Endothelial cell of umbilical vein (primary cell): ENCODE data around the gene ARID1B. TPM values are rescaled to one million over a fixed set of nuclear protein-coding genes. Genes with fewer than 3 reads are reported as not detected.

Experiments
- BruUV-seq: library from RNA; stranded (reverse); fragments of 400-500 nt; replicated peaks from 2 replicates; lab custom pipeline; 2021; lab: Mats Ljungman, UMichigan
- CTCF ChIA-PET: fragments of 300-600, 350-600 bp; sonication (Branson Sonifier 250); formaldehyde crosslinking; loops from one replicate; lab custom pipeline; 2021; ENCODE audit warnings: antibody characterized with exemption, inconsistent platforms; lab: Charles Lee
- POLR2A ChIA-PET: fragments of 300-600, 350-600 bp; sonication (Branson Sonifier 250); formaldehyde crosslinking; loops from one replicate; lab custom pipeline; 2021; ENCODE audit warnings: antibody characterized with exemption, inconsistent platforms; lab: Charles Lee
- DNase-seq: peaks from one replicate; pipeline ENCODE4 v3.0.0-alpha.2; 2011; ENCODE audit warnings: low read depth, low spot score
- FAIRE-seq: peaks from 2 replicates; lab custom pipeline; 2011; peaks lifted over from hg19 to GRCh38; lab: Jason Lieb, UNC
- H2AFZ ChIP-seq: 2 replicates; pipeline ENCODE4 v1.6.0; 2012; ENCODE audit warnings: low read depth, low read length, control low read depth, inconsistent platforms
- H3K27ac ChIP-seq: 2 replicates; pipeline ENCODE4 v1.5.1; 2011; ENCODE audit warnings: low read depth, mild to moderate bottlenecking, control low read depth, low read length, moderate library complexity; ENCODE audit not compliant: insufficient read depth
- H3K27me3 ChIP-seq, 2 experiments: 2 replicates each; pipeline versions ENCODE4 v1.6.0 to v1.6.1; 2011; ENCODE audit warnings: low read length in 2 of 2, mixed read lengths in 1 of 2; ENCODE audit not compliant: control insufficient read depth in 2 of 2, insufficient read depth in 2 of 2
- H3K36me3 ChIP-seq, 2 experiments: 2 replicates in 1 of 2; 3 replicates in 1 of 2; pipeline ENCODE4 v1.5.1; 2011; ENCODE audit warnings: low read length in 2 of 2, mild to moderate bottlenecking in 1 of 2, moderate library complexity in 1 of 2; ENCODE audit not compliant: control insufficient read depth in 2 of 2, insufficient read depth in 2 of 2; ENCODE audit errors: extremely low read depth in 1 of 2
- H3K4me1 ChIP-seq: 3 replicates; pipeline ENCODE4 v1.5.1; 2011; ENCODE audit warnings: mild to moderate bottlenecking, low read length; ENCODE audit not compliant: control insufficient read depth, insufficient read depth; ENCODE audit errors: extremely low read depth
- H3K4me2 ChIP-seq: 2 replicates; pipeline ENCODE4 v1.6.1; 2011; ENCODE audit warnings: low read length, control low read depth, mixed read lengths; ENCODE audit not compliant: insufficient read depth
- H3K4me3 ChIP-seq, 3 experiments: fragments of 200-600 bp in 1 of 3; sonication (generic), shearing (Covaris generic) in 1 of 3; replicated peaks in 1 of 3; 2 replicates each; pipeline ENCODE4 v1.5.1; 2011 to 2016; ENCODE audit warnings: control low read depth in 3 of 3, low read length in 3 of 3, mild to moderate bottlenecking in 2 of 3, inconsistent platforms in 1 of 3, low read depth in 1 of 3, moderate library complexity in 1 of 3; ENCODE audit not compliant: insufficient read depth in 1 of 3
- H3K79me2 ChIP-seq: 2 replicates; pipeline ENCODE4 v1.6.0; 2012; ENCODE audit warnings: low read length, inconsistent platforms; ENCODE audit not compliant: control insufficient read depth, insufficient read depth
- H3K9ac ChIP-seq: replicated peaks from 2 replicates; pipeline ENCODE3; 2011; ENCODE audit warnings: low read length, control low read depth; ENCODE audit not compliant: insufficient read depth; ENCODE audit errors: extremely low read depth
- H3K9me1 ChIP-seq: replicated peaks from 3 replicates; pipeline ENCODE4 v1.6.0; 2011; ENCODE audit warnings: mild to moderate bottlenecking, low read length; ENCODE audit not compliant: control insufficient read depth, insufficient read depth; ENCODE audit errors: extremely low read depth
- H3K9me3 ChIP-seq: replicated peaks from 2 replicates; pipeline ENCODE4 v1.5.1; 2012; ENCODE audit warnings: low read length, inconsistent platforms; ENCODE audit not compliant: control insufficient read depth, insufficient read depth
- H4K20me1 ChIP-seq: replicated peaks from 2 replicates; pipeline ENCODE3; 2011; ENCODE audit warnings: mild to moderate bottlenecking, low read length; ENCODE audit not compliant: control insufficient read depth, insufficient read depth; ENCODE audit errors: extremely low read depth
- EZH2 ChIP-seq: IDR thresholded peaks from 2 replicates; pipeline ENCODE4 v1.6.1; 2012; ENCODE audit warnings: borderline replicate concordance, low read depth, mild to moderate bottlenecking, moderate library complexity, low read length, inconsistent platforms; ENCODE audit not compliant: severe bottlenecking
- FOS ChIP-seq: IDR thresholded peaks from 2 replicates; pipeline ENCODE4 v1.6.1; 2011; ENCODE audit warnings: mild to moderate bottlenecking, low read length, moderate library complexity, borderline replicate concordance; ENCODE audit not compliant: insufficient read depth
- GATA2 ChIP-seq: IDR thresholded peaks from 2 replicates; pipeline ENCODE4 v1.7.0; 2011; ENCODE audit warnings: low read depth, mild to moderate bottlenecking, moderate library complexity, mixed read lengths, low read length; ENCODE audit not compliant: insufficient read length, insufficient read depth
- JUN ChIP-seq: IDR thresholded peaks from 2 replicates; pipeline ENCODE4 v1.6.1; 2011; ENCODE audit warnings: borderline replicate concordance, low read depth; ENCODE audit not compliant: insufficient read length, insufficient read depth
- MYC ChIP-seq: IDR thresholded peaks from one replicate; pipeline ENCODE4 v1.6.1; 2011; ENCODE audit warnings: mild to moderate bottlenecking, low read depth, low read length
- POLR2A ChIP-seq: IDR thresholded peaks from 2 replicates; pipeline ENCODE4 v1.6.1; 2012; ENCODE audit warnings: low read depth, mild to moderate bottlenecking, control low read depth, low read length
- POLR2AphosphoS5 ChIP-seq: IDR thresholded peaks from 2 replicates; pipeline ENCODE4 v1.6.1; 2012; ENCODE audit warnings: low read depth, mild to moderate bottlenecking, control low read depth, low read length, moderate library complexity; ENCODE audit not compliant: insufficient read depth
- dilution Hi-C: fragments of 300-500 bp; cut with MboI; formaldehyde crosslinking; loops from one replicate; pipeline ENCODE4 v1.15.0; 2019; ENCODE audit warnings: low sequenced_read_pairs; ENCODE audit not compliant: extremely low pct_ligation_motif_present
- intact Hi-C: fragments of 100-400 bp; cut with micrococcal nuclease; formaldehyde crosslinking; loops from one replicate; pipeline ENCODE4 v1.10.0; 2022
- polyA plus RNA-seq, 4 experiments: library from polyadenylated mRNA; depleted of rRNA in 3 of 4; stranded (reverse) in 3 of 4; unstranded in 1 of 4; fragments of >200 nt; gene quantifications; 2 replicates each; pipeline versions ENCODE4 v1.2.1 to v1.2.3, GENCODE V29; 2011 to 2012; ENCODE audit warnings: missing spikeins in 1 of 4
- total RNA-seq: library from RNA; stranded (reverse); gene quantifications from 2 replicates; pipeline ENCODE4 v1.2.3, GENCODE V29; 2021
- TF ChIP-seq, protein P1 (sequence below): IDR thresholded peaks from 2 replicates; pipeline ENCODE4 v1.6.1; 2011; ENCODE audit not compliant: insufficient read depth, insufficient read length
- TF ChIP-seq, protein P2 (sequence below), 2 donors: IDR thresholded peaks; 1 replicate in 1 of 2; 2 replicates in 1 of 2; pipeline ENCODE4 v1.5.1; 2011; ENCODE audit warnings: low read length in 2 of 2, mild to moderate bottlenecking in 2 of 2, moderate library complexity in 2 of 2, control low read depth in 1 of 2, inconsistent platforms in 1 of 2, low read depth in 1 of 2; ENCODE audit not compliant: insufficient read depth in 1 of 2; ENCODE audit errors: extremely low read depth in 1 of 2

The ARID1B gene
- total and polyA plus RNA-seq, 2 donors (not counting 3 experiments of a cell fraction or from before 2014, with no cell fraction given): 21.8 to 89.5 TPM

DNA sequence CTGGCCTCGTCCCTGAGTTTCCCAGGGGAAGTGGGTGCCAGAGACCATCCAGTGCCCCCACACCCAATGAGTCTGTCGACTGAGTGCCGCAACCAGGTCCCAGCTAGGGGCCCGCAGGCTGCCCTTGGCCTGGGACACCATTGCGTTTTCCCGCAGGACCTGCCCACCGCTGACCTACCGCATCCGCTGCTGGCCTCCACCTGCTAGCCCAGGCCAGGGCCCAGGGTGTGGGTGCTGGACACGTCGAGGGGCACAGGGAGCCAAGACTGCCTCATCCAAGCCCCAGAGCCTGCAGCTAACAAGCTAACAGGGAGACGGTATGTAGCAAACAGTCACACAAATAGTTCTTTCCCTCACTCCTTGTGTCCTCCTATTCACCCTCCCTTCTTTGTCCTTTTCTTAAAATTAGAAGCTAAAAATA is 448.4 kb downstream of the ARID1B start:
- no TSS peak for BruUV-seq
- Histone ChIP-seq H3K79me2 (no peaks in the 10 kb centered on the region), H3K4me3 (no peak overlapping the region), H3K9me3 (no peaks in the 10 kb centered on the region), H3K27me3 (no peaks in the 10 kb centered on the region), H3K4me2 (no peak overlapping the region), H3K36me3 (no peaks in the 10 kb centered on the region), H3K27ac (no peak overlapping the region), H3K9ac (no peak overlapping the region), H4K20me1 (no peaks in the 10 kb centered on the region), H3K9me1 (no peaks in the 10 kb centered on the region), H2AFZ (no peak overlapping the region), H3K4me1 (peaks cover 4% of the 10 kb centered on the region)
- ChIA-PET POLR2A (no interaction called here), CTCF (interaction anchor here (1.2 to 2.3 kb wide), 4 partner anchors 11 to 56 kb away, joined by 5 to 16 read pairs (median 11); no protein-coding TSS in a partner anchor)
- dilution Hi-C loops: no loop called here
- DNase-seq (no peak), FAIRE-seq (no peak)
- intact Hi-C loops: no loop called here
- TF ChIP-seq EZH2 (no peak), POLR2AphosphoS5 (no peak)

DNA sequence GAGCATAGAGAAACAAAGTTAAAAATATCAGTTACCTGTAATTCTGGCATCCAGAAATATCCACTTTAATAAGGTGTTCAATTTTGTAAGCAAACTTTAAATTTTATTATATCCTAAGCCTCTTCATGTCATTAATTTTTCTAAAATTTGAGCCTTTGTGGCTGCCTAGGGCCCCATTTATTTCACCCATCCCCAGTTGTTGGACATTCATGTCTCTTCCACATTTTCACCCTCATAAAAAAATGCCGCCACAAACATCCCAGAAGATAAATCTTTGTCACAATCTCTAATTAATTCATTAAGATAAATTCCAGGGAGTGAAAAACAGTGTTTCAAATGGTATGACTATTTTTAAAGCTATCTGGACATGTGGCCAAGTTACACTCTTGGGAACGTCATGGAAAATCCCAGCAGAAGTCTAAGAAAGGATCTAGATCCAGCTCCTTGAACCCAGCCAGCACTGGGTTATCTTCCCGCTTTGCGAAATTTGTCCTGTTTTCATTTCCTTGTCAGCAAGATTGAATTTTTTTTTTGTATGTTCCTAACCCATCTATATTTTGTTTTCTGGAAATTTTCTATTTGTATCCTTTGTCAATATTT is 448.9 kb downstream of the ARID1B start:
- Histone ChIP-seq H3K27ac (no peak overlapping the region), H3K9me1 (no peaks in the 10 kb centered on the region), H3K9ac (no peak overlapping the region), H3K4me2 (no peak overlapping the region), H3K9me3 (no peaks in the 10 kb centered on the region), H3K36me3 (no peaks in the 10 kb centered on the region), H3K4me1 (no peaks in the 10 kb centered on the region), H3K27me3 (no peaks in the 10 kb centered on the region), H2AFZ (no peak overlapping the region), H4K20me1 (no peaks in the 10 kb centered on the region), H3K4me3 (no peak overlapping the region), H3K79me2 (no peaks in the 10 kb centered on the region)
- no peak for TF ChIP-seq POLR2A
- TF ChIP-seq EZH2: no peak
- TF ChIP-seq, protein P1, sequence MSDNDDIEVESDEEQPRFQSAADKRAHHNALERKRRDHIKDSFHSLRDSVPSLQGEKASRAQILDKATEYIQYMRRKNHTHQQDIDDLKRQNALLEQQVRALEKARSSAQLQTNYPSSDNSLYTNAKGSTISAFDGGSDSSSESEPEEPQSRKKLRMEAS: no peak
- TF ChIP-seq, protein P2, sequence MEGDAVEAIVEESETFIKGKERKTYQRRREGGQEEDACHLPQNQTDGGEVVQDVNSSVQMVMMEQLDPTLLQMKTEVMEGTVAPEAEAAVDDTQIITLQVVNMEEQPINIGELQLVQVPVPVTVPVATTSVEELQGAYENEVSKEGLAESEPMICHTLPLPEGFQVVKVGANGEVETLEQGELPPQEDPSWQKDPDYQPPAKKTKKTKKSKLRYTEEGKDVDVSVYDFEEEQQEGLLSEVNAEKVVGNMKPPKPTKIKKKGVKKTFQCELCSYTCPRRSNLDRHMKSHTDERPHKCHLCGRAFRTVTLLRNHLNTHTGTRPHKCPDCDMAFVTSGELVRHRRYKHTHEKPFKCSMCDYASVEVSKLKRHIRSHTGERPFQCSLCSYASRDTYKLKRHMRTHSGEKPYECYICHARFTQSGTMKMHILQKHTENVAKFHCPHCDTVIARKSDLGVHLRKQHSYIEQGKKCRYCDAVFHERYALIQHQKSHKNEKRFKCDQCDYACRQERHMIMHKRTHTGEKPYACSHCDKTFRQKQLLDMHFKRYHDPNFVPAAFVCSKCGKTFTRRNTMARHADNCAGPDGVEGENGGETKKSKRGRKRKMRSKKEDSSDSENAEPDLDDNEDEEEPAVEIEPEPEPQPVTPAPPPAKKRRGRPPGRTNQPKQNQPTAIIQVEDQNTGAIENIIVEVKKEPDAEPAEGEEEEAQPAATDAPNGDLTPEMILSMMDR (IDR thresholded peaks at IDR 0.05; ENCODE audit: extremely low read depth in 1 of 2, insufficient read depth in 1 of 2, low read depth in 1 of 2, low read length in 2 of 2): no peak
- no peak for TF ChIP-seq MYC
- TF ChIP-seq JUN: no peak
- TF ChIP-seq GATA2: no peak
- no peak for TF ChIP-seq POLR2AphosphoS5
- TF ChIP-seq FOS: no peak
- DNase-seq (peak; percentile 12), FAIRE-seq (peak; percentile 8)
- ChIA-PET CTCF (interaction anchor here (0.7 to 2.3 kb wide), 6 partner anchors 10 to 72 kb away, joined by 3 to 16 read pairs (median 6); no protein-coding TSS in a partner anchor), POLR2A (no interaction called here)
- no TSS peak for BruUV-seq
- dilution Hi-C loops (no loop called here), intact Hi-C loops (no loop called here)
